ENCODE data around the gene SLX4IP. TPM values are rescaled to one million over a fixed set of nuclear protein-coding genes. Genes with fewer than 3 reads are reported as not detected.
A peak's percentile ranks its signal among the peaks of the same experiment; 100 is the strongest.

The SLX4IP gene
- total RNA-seq, 1 experiment from 2014 or later: 11.1 TPM

GRCh38 chr20:10467681-10468339 is 32.7 kb downstream of the SLX4IP start:
- no TSS peak for BruUV-seq (replicated peaks)
- DNase-seq (ENCODE audit: low read depth, low spot score) (no peak), ATAC-seq (peak; percentile 37)
- Histone ChIP-seq H3K27me3 (ENCODE audit: insufficient read depth, low read length) (no peaks in the 10 kb centered on the region), H3K9me3 (ENCODE audit: control insufficient read depth in 1 of 2, insufficient read depth in 1 of 2, low read depth in 1 of 2, low read length in 2 of 2) (no peaks in the 10 kb centered on the region), H3K4me2 (ENCODE audit: low read length) (peak overlapping the region; percentile 49), H3K9ac (ENCODE audit: low read length) (no peak overlapping the region), H3K9me2 (ENCODE audit: insufficient read depth) (no peaks in the 10 kb centered on the region), H3K4me1 (ENCODE audit: control insufficient read depth in 1 of 2, insufficient read depth in 2 of 2, low read length in 2 of 2) (peaks cover 29 to 34% of the 10 kb centered on the region in 2 experiments), H3K36me3 (ENCODE audit: control insufficient read depth in 1 of 2, insufficient read depth in 2 of 2, low read length in 2 of 2) (0 out of 4 replicates have a peak, but pooled peaks cover 0 to 1% of the 10 kb centered on the region in 2 experiments), H2AFZ (ENCODE audit: low read depth, low read length, poor library complexity, severe bottlenecking) (no peak overlapping the region), H3K27ac (ENCODE audit: low read depth, low read length) (peak overlapping the region; percentile 48), H3K79me2 (ENCODE audit: insufficient read depth, low read length) (peaks cover 4% of the 10 kb centered on the region; the same call in 1 of the 2 replicates), H4K20me1 (ENCODE audit: insufficient read depth) (no peaks in the 10 kb centered on the region), H3K4me3 (replicated peaks in 1 of 2; ENCODE audit: low read depth in 1 of 2, low read length in 2 of 2) (no peak overlapping the region; a peak in 1 of 4 replicates)
- no peak for TF ChIP-seq SRF (IDR thresholded peaks at IDR 0.05; ENCODE audit: low read depth)
- no peak for TF ChIP-seq SIN3A (IDR thresholded peaks at IDR 0.05; ENCODE audit: low read depth)
- no peak for TF ChIP-seq SP1 (IDR thresholded peaks at IDR 0.05; ENCODE audit: low read depth)
- no peak for TF ChIP-seq JUND (IDR thresholded peaks at IDR 0.05)
- no peak for TF ChIP-seq POLR2A (IDR thresholded peaks at IDR 0.05; ENCODE audit: borderline replicate concordance, extremely low read depth, insufficient read depth, insufficient read length)
- TF ChIP-seq MAX (IDR thresholded peaks at IDR 0.05): no peak
- no peak for TF ChIP-seq EGR1 (IDR thresholded peaks at IDR 0.05; ENCODE audit: low read depth)
- TF ChIP-seq CTCF (IDR thresholded peaks at IDR 0.05 in 2 of 3, conservative IDR thresholded peaks at IDR 0.05 in 1 of 3; ENCODE audit: borderline replicate concordance in 1 of 3, insufficient read depth in 1 of 3, low read depth in 2 of 3, low read length in 2 of 3): no peak
- TF ChIP-seq EZH2phosphoT487 (IDR thresholded peaks at IDR 0.05; ENCODE audit: borderline replicate concordance): no peak
- TF ChIP-seq CBX3 (IDR thresholded peaks at IDR 0.05; ENCODE audit: low read depth): no peak
- POLR2A ChIA-PET: no interaction called here
- CTCF ChIA-PET: interaction anchor here (0.8 to 1.6 kb wide), 2 partner anchors 8 to 69 kb away, joined by 3 to 6 read pairs; no protein-coding TSS in a partner anchor
- intact Hi-C loops (cut with micrococcal nuclease): loop anchor here (2.0 to 10.0 kb wide), 2 partner anchors 73 to 807 kb away; no protein-coding TSS in a partner anchor
- RAD21 ChIA-PET (ENCODE audit: low non-redundant PET in 1 of 2, low total read pairs in 2 of 2, uncharacterized antibody in 2 of 2, unreplicated experiment in 2 of 2): interaction anchor here in 1 of 2 experiments (0.8 kb wide), 1 partner anchor 33 kb away, joined by 3 read pairs; the partner anchor contains the start of gene SLX4IP

All from HCT116 (cell line).